Smooth muscle cell (in vitro differentiated cells): ENCODE data around the gene NPFFR2. TPM values are rescaled to one million over a fixed set of nuclear protein-coding genes. Genes with fewer than 3 reads are reported as not detected.

Source experiments
- DNase-seq: peaks from one replicate; lab custom pipeline; 2025; ENCODE audit not compliant: unreplicated experiment; lab: John Stamatoyannopoulos, UW
- H2AFZ ChIP-seq: fragments of 200-600 bp; sonication (generic); 2 replicates; pipeline ENCODE4 v1.6.0; 2016; ENCODE audit warnings: antibody characterized with exemption, low read depth, mild to moderate bottlenecking
- H3F3A ChIP-seq: fragments of 200-600 bp; sonication (generic); 2 replicates; pipeline ENCODE4 v1.6.0; 2017; ENCODE audit warnings: antibody characterized with exemption, low read depth
- H3K27ac ChIP-seq: fragments of 200-600 bp; sonication (generic); 2 replicates; pipeline ENCODE4 v1.5.1; 2016; ENCODE audit warnings: low read depth, mild to moderate bottlenecking
- H3K27me3 ChIP-seq: fragments of 200-600 bp; sonication (generic); 2 replicates; pipeline ENCODE4 v1.6.1; 2016; ENCODE audit warnings: low read depth, mild to moderate bottlenecking
- H3K36me3 ChIP-seq: fragments of 200-600 bp; sonication (generic); 2 replicates; pipeline ENCODE4 v1.5.1; 2016; ENCODE audit warnings: low read depth
- H3K4me1 ChIP-seq: fragments of 200-600 bp; sonication (generic); 2 replicates; pipeline ENCODE4 v1.5.1; 2016; ENCODE audit warnings: low read depth
- H3K4me2 ChIP-seq: fragments of 200-600 bp; sonication (generic); 2 replicates; pipeline ENCODE4 v1.6.0; 2016; ENCODE audit warnings: mild to moderate bottlenecking
- H3K4me3 ChIP-seq: fragments of 200-600 bp; sonication (generic); 2 replicates; pipeline ENCODE4 v1.5.1; 2016; ENCODE audit warnings: mild to moderate bottlenecking
- H3K79me2 ChIP-seq: fragments of 200-600 bp; sonication (generic); 2 replicates; pipeline ENCODE4 v1.6.0; 2016; ENCODE audit warnings: low read depth, mild to moderate bottlenecking
- H3K9ac ChIP-seq: fragments of 200-600 bp; sonication (generic); 2 replicates; pipeline ENCODE4 v1.6.0; 2016; ENCODE audit warnings: low read depth
- H3K9me3 ChIP-seq: fragments of 200-600 bp; sonication (generic); replicated peaks from 2 replicates; pipeline ENCODE4 v1.5.1; 2016; ENCODE audit warnings: low read depth
- H4K20me1 ChIP-seq: fragments of 200-600 bp; sonication (generic); 2 replicates; pipeline ENCODE4 v1.6.0; 2016; ENCODE audit warnings: low read depth
- CTCF ChIP-seq: fragments of 200-600 bp; sonication (generic); IDR thresholded peaks from 2 replicates; pipeline ENCODE4 v1.5.1; 2017; ENCODE audit warnings: borderline replicate concordance, mild to moderate bottlenecking, antibody characterized with exemption; ENCODE audit not compliant: insufficient read depth, poor library complexity, severe bottlenecking
- WGBS: methylation state at CpG from one replicate; pipeline ENCODE4 v1.1.7; 2016; ENCODE audit warnings: low lambda C conversion rate; 5-methylcytosine and 5-hydroxymethylcytosine counted together
- polyA plus RNA-seq: library from polyadenylated mRNA; unstranded; fragments of >200 nt; fragmentation: Nextera tagmentation; extraction: Ambion mirVana; gene quantifications from 2 replicates; pipeline ENCODE4 v1.2.1, GENCODE V29; 2016
- total RNA-seq: library from RNA; depleted of rRNA; stranded (reverse); fragments of >200 nt; gene quantifications from 2 replicates; pipeline ENCODE4 v1.2.3, GENCODE V29; 2014

The NPFFR2 gene
- total and polyA plus RNA-seq, 2 experiments from 2014 or later = 0.34 TPM; not detected in 1

- peak overlapping the region; percentile 82 for H3K27ac ChIP-seq
- no peaks in the 10 kb centered on the region for H3K79me2 ChIP-seq
- no peak overlapping the region for H3K4me3 ChIP-seq
- DNase-seq = no peak
- no peak for TF ChIP-seq CTCF
- no peaks in the 10 kb centered on the region for H3K36me3 ChIP-seq
- no peaks in the 10 kb centered on the region for H3K27me3 ChIP-seq
- WGBS = 70% methylated on average over 3 of the region's 3 CpGs
- no peaks in the 10 kb centered on the region for H3K4me1 ChIP-seq
- no peak overlapping the region for H3K4me2 ChIP-seq
- H3F3A ChIP-seq = peaks cover 6% of the 10 kb centered on the region
- H2AFZ ChIP-seq = no peak overlapping the region
- H3K9me3 ChIP-seq = no peaks in the 10 kb centered on the region
- no peaks in the 10 kb centered on the region for H4K20me1 ChIP-seq
- peak overlapping the region; percentile 39 for H3K9ac ChIP-seq
Measured at GRCh38 chr4:72112514-72113156, 80.8 kb downstream of the NPFFR2 start.

GRCh38 chr4:72118017-72118416 is 86.2 kb downstream of the NPFFR2 start:
- Histone ChIP-seq H3K4me3 (no peak overlapping the region), H3K9me3 (no peaks in the 10 kb centered on the region), H3K36me3 (no peaks in the 10 kb centered on the region), H3K9ac (no peak overlapping the region), H3K27me3 (no peaks in the 10 kb centered on the region), H4K20me1 (no peaks in the 10 kb centered on the region), H3F3A (no peaks in the 10 kb centered on the region), H3K4me1 (no peaks in the 10 kb centered on the region), H3K4me2 (no peak overlapping the region), H3K79me2 (no peaks in the 10 kb centered on the region), H3K27ac (no peak overlapping the region), H2AFZ (no peak overlapping the region)
- DNase-seq = no peak
- no peak for TF ChIP-seq CTCF
- WGBS = 94% methylated on average over 3 of the region's 3 CpGs

GRCh38 chr4:72119946-72120345 is 88.1 kb downstream of the NPFFR2 start:
- DNase-seq = no peak
- Histone ChIP-seq H3K4me3 (no peak overlapping the region), H3K4me2 (no peak overlapping the region), H3K36me3 (no peaks in the 10 kb centered on the region), H3K27me3 (no peaks in the 10 kb centered on the region), H3K79me2 (no peaks in the 10 kb centered on the region), H4K20me1 (no peaks in the 10 kb centered on the region), H3F3A (no peaks in the 10 kb centered on the region), H3K4me1 (no peaks in the 10 kb centered on the region), H3K9ac (no peak overlapping the region), H2AFZ (peak overlapping the region; percentile 54), H3K27ac (no peak overlapping the region), H3K9me3 (no peaks in the 10 kb centered on the region)
- WGBS = 57% methylated on average over 3 of the region's 3 CpGs
- TF ChIP-seq CTCF = no peak

GRCh38 chr4:72128741-72129140 is 96.9 kb downstream of the NPFFR2 start:
- DNase-seq = no peak
- Histone ChIP-seq H3K36me3 (no peaks in the 10 kb centered on the region), H2AFZ (no peak overlapping the region), H3K4me1 (no peaks in the 10 kb centered on the region), H4K20me1 (no peaks in the 10 kb centered on the region), H3K27ac (no peak overlapping the region), H3K79me2 (no peaks in the 10 kb centered on the region), H3F3A (no peaks in the 10 kb centered on the region), H3K4me3 (no peak overlapping the region), H3K9ac (no peak overlapping the region), H3K27me3 (no peaks in the 10 kb centered on the region), H3K9me3 (no peaks in the 10 kb centered on the region), H3K4me2 (no peak overlapping the region)
- no peak for TF ChIP-seq CTCF
